Neural cell (in vitro differentiated cells): ENCODE data around the gene NCOA5.

Experiments used
- EP300 ChIP-seq: fragments of 450-650 bp; conservative IDR thresholded peaks from 2 replicates; pipeline ENCODE4 v1.6.1; 2014; ENCODE audit warnings: antibody characterized with exemption, mild to moderate bottlenecking, moderate library complexity; ENCODE audit not compliant: poor library complexity, severe bottlenecking
- EZH2 ChIP-seq: fragments of 200-600, 300-800 bp; shearing (Covaris generic), sonication (generic); IDR thresholded peaks from 2 replicates; pipeline ENCODE4 v1.6.1; 2014; ENCODE audit warnings: antibody characterized with exemption, low read length, borderline replicate concordance, mild to moderate bottlenecking; ENCODE audit not compliant: insufficient read depth, poor library complexity, severe bottlenecking
- POLR2AphosphoS5 ChIP-seq: IDR thresholded peaks from 2 replicates; pipeline ENCODE4 v1.6.1; 2012
- RAD21 ChIP-seq: fragments of 450-650 bp; conservative IDR thresholded peaks from 2 replicates; pipeline ENCODE4 v1.6.1; 2014; ENCODE audit warnings: antibody characterized with exemption, mild to moderate bottlenecking, moderate library complexity
- SMC3 ChIP-seq: fragments of 450-650 bp; conservative IDR thresholded peaks from 2 replicates; pipeline ENCODE4 v1.6.1; 2014; ENCODE audit warnings: antibody characterized with exemption, mild to moderate bottlenecking, moderate library complexity; ENCODE audit not compliant: poor library complexity
- TAF1 ChIP-seq: IDR thresholded peaks from 2 replicates; pipeline ENCODE4 v1.6.1; 2012; ENCODE audit warnings: low read depth
- TF ChIP-seq, protein P1 (sequence below): fragments of 450-650 bp; IDR thresholded peaks from 2 replicates; pipeline ENCODE4 v1.5.1; 2014; ENCODE audit warnings: antibody characterized with exemption, mild to moderate bottlenecking, moderate library complexity; ENCODE audit not compliant: poor library complexity, severe bottlenecking
- TF ChIP-seq, protein P2 (sequence below): IDR thresholded peaks from 2 replicates; pipeline ENCODE4 v1.6.1; 2012; ENCODE audit warnings: borderline replicate concordance

DNA sequence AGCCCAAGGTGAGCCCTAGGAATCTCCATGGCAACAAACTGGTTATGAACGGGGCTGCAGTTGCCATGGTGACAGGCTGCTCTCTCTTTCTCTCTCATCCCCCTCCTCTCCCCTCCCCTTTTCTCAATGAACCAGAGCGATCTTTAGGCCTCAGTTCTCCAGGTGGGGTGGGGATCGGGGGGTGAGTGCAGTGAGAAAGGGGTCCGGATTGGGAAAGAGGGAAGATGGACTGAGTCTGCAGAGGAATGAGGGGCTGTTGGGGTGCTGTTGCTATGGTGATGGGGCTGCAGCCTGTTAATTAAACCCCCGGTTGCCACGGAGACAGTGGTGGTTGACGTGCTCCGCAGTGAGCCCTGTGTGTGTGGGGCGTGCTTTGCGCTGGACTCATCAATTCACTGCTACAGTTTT is 64.4 kb downstream of the NCOA5 start:
- TF ChIP-seq, protein P1, sequence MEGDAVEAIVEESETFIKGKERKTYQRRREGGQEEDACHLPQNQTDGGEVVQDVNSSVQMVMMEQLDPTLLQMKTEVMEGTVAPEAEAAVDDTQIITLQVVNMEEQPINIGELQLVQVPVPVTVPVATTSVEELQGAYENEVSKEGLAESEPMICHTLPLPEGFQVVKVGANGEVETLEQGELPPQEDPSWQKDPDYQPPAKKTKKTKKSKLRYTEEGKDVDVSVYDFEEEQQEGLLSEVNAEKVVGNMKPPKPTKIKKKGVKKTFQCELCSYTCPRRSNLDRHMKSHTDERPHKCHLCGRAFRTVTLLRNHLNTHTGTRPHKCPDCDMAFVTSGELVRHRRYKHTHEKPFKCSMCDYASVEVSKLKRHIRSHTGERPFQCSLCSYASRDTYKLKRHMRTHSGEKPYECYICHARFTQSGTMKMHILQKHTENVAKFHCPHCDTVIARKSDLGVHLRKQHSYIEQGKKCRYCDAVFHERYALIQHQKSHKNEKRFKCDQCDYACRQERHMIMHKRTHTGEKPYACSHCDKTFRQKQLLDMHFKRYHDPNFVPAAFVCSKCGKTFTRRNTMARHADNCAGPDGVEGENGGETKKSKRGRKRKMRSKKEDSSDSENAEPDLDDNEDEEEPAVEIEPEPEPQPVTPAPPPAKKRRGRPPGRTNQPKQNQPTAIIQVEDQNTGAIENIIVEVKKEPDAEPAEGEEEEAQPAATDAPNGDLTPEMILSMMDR: no peak
- TF ChIP-seq, protein P2, sequence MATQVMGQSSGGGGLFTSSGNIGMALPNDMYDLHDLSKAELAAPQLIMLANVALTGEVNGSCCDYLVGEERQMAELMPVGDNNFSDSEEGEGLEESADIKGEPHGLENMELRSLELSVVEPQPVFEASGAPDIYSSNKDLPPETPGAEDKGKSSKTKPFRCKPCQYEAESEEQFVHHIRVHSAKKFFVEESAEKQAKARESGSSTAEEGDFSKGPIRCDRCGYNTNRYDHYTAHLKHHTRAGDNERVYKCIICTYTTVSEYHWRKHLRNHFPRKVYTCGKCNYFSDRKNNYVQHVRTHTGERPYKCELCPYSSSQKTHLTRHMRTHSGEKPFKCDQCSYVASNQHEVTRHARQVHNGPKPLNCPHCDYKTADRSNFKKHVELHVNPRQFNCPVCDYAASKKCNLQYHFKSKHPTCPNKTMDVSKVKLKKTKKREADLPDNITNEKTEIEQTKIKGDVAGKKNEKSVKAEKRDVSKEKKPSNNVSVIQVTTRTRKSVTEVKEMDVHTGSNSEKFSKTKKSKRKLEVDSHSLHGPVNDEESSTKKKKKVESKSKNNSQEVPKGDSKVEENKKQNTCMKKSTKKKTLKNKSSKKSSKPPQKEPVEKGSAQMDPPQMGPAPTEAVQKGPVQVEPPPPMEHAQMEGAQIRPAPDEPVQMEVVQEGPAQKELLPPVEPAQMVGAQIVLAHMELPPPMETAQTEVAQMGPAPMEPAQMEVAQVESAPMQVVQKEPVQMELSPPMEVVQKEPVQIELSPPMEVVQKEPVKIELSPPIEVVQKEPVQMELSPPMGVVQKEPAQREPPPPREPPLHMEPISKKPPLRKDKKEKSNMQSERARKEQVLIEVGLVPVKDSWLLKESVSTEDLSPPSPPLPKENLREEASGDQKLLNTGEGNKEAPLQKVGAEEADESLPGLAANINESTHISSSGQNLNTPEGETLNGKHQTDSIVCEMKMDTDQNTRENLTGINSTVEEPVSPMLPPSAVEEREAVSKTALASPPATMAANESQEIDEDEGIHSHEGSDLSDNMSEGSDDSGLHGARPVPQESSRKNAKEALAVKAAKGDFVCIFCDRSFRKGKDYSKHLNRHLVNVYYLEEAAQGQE: peak; percentile 30
- no peak for TF ChIP-seq TAF1
- TF ChIP-seq EP300: peak; percentile 87
- no peak for TF ChIP-seq RAD21
- peak; percentile 54 for TF ChIP-seq SMC3
- peak; percentile 55 for TF ChIP-seq POLR2AphosphoS5
- no peak for TF ChIP-seq EZH2
